ENCODE data around the gene MOV10L1.

The MOV10L1 gene

GRCh38 chr22:50089682-50090411 lies at the start of gene MOV10L1:
TSS of gene MOV10L1 (plus strand) at chr22:50090006. CDS start at chr22:50090089, 83 bp downstream.
- no peak for DNase-seq (ENCODE audit: low read depth in 2 of 3, low spot score in 1 of 3)

- no peak for DNase-seq (ENCODE audit: low read depth in 2 of 3, low spot score in 1 of 3)
These were observed 49.1 kb upstream of the MOV10L1 start for GRCh38 chr22:50040717-50041116.

- no peak for DNase-seq (ENCODE audit: low read depth in 2 of 3, low spot score in 1 of 3)
These were observed 48.3 kb upstream of the MOV10L1 start for GRCh38 chr22:50041361-50042065.

GRCh38 chr22:50044485-50045118 lies 45.2 kb upstream of the MOV10L1 start:
- no peak for DNase-seq (ENCODE audit: low read depth in 2 of 3, low spot score in 1 of 3)

GRCh38 chr22:50045211-50046018 lies 44.4 kb upstream of the MOV10L1 start:
- DNase-seq (ENCODE audit: low read depth in 2 of 3, low spot score in 1 of 3), result no peak

GRCh38 chr22:50046019-50046415 lies 43.8 kb upstream of the MOV10L1 start:
- no peak for DNase-seq (ENCODE audit: low read depth in 2 of 3, low spot score in 1 of 3)

DNA sequence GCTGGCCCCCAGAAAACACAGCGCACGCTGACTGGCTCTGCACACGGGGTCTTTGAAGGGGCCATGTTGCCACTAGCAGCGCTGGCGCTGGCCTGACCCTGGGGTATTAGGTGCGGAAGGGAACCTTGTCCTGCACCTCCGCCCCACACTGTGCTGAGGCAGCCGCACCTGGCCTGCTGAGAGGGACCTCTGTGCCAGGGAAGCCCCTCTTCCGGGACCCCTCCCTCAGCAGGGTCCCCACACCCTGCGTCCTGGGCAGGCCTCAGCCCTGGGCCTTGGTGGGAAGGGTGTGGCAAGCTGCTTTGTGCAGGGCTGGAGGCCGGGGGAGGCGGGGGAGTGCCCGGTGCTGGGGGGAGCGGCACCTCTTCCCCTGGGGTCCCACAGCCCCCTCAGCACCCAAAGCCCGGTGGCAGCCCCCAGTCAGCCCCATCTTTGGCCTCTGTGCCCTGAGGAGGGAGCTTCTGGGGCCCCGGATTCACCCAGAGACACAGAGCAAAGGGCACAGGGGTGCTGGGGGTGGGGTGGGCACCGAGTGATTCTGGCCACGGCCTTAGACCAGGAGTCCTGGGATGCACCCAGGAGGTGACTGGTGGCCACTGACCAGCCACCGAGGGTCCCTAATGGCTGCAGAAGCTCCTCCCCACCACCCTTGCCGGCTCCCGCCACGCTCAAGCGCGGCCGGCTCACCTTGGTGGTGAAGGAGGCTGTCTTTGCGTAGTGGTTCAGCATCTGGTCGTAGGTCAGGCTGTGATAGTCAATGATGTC lies 43.1 kb upstream of the MOV10L1 start:
- no peak for DNase-seq (ENCODE audit: low read depth in 2 of 3, low spot score in 1 of 3)

DNA sequence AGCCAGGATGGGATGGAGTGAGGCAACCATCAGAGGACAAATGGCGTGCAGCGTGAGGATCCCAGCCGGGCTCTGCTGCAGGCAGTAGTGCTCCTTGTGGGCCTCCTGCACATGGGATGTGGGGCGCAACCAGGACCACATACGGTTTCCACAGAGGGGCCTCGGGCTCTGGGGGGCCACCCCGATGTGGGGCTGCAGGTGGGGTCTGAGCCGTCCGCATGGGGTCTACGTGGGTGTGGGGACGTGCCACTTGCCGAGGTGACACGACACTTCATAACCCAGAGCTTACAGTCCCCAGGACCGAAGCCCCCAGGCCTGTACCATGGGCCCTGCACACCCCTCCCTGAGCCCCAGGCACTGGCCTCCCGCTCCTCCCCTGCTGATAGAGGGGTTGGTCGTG lies 42.5 kb upstream of the MOV10L1 start:
- DNase-seq (ENCODE audit: low read depth in 2 of 3, low spot score in 1 of 3), result no peak

DNA sequence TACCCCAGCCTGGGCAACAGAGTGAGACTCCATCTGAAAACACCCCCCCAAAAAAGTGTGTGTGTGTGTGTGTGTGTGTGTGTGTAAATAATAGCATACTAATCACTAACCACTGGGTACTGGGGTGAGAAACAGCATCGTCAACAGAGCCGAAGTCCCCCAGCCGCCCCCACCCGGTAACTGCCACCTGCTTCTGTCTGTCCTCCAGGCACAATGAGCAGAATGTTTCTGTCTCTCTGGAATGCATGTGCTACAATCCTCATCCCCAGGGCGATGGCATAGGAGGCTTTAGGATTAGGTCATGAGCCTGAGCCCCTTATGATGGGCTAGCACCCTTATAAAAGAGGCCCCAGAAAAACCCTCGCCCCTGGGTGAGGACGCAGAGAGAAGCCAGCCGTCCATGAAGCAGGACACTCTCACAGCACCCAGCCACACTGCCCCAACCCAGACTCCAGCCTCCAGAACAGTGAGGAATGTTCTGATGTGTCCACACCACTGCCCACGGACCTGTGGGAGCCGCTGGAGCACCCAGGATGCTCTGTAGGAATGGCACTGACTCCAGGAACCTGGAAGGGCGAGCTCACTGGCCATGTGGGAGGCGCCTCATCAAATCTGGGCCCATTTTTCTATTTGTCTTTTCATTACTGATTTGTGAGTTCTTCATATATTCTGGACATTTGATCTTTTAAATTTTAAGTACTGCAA lies 41.6 kb upstream of the MOV10L1 start:
- no peak for DNase-seq (ENCODE audit: low read depth in 2 of 3, low spot score in 1 of 3)

- DNase-seq (ENCODE audit: low read depth in 2 of 3, low spot score in 1 of 3), result no peak
These were observed 41.0 kb upstream of the MOV10L1 start for GRCh38 chr22:50048836-50049235.

DNA sequence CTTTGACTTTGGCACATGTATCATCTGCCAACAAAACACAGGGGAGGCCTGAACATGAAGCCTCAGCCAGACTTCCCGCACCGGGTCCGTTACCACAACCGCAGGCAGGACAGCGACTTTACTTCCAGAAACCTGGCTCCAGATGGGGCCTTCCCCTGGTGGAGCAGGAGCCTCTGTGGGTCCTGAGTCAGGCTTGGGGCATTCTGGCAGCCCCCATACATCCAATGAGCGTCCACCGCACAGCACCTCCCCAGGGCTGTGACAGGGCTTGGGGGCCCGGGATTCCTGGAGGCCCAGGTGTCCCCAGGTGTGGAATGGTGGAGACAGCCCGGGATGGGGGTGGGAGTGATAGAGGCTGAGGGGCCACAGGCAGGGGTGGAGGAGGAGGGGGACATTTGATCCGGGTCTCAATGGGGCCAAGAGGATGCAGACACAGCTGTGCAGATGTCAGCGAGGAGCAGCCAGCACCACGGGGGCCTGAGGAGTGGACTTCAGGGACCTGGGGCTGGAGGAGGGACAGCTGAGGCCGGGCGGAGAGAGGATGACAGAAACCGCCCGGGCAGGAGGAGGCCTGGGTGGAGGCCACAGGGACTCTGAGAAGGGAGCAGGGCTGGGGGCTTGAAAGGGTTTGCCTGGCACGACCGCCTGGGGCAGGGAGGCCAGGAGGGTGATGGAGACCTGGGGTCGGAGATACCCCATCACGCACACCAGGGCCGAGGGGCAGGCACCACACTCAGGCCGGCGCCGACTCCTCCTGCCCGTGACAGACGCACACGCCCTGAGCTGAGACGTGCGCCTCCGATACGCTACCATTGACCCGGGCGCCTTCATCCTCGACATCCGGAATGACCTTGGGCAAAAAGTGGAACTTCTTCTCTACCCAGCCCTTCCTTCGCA lies 40.3 kb upstream of the MOV10L1 start:
- DNase-seq (ENCODE audit: low read depth in 2 of 3, low spot score in 1 of 3), result no peak

DNA sequence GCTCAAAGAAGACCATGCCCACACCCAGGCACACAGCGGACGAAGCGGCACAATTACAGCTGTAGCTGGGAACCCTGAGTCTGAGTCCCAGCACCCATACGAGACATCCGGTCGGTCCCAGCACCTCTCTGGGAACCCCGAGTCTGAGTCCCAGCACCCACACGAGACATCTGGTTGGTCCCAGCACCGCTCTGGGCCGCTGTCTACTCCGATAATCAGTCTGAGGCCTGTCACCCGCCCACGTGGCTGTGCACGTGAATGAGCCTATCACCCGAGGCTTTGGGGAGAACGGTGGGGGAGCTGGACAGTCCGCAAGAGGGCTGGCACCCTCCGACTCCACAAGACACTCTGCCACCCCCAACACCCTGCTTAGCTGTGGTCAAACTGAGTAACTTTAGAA lies 37.9 kb upstream of the MOV10L1 start:
- DNase-seq (ENCODE audit: low read depth in 2 of 3, low spot score in 1 of 3), result no peak

- DNase-seq (ENCODE audit: low read depth in 2 of 3, low spot score in 1 of 3), result no peak
These were observed 35.9 kb upstream of the MOV10L1 start for GRCh38 chr22:50053861-50054260.

DNA sequence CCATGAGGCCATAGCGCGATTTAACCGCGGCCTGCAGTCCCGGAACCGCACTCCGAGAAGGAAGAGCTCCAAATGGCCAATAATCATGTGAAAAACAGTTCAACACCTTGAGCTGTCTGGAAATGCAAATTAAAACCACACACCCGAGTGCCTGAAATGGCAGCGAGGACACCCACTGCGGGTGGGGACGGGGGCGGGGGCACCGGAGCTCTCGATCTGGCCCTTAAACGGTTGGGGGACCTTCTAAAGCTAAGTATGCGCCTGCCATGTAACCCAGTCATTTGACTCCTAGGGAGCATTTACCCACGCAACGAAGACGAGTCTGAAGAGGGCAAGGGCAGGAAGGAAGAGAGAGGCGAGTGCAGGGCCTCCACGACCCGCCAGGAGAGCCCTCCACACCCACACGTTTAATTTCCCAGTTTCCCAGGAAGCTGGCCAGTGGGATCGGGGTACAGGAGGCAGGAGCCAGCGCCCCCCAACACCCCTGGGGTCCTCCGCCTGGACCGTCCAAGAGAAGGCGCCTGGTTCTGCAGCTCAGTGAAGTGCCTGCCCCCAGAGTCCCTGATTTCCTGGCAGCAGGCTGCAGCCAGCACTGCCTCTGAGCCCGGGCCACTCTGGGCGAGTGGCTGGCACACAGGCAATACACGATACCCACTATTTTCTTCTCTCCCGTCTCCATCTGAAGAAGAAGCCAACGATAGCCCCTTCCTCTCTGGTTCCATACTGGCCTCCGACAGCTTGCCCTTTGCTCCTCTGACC lies 33.4 kb upstream of the MOV10L1 start:
- DNase-seq (ENCODE audit: low read depth in 2 of 3, low spot score in 1 of 3), result no peak

GRCh38 chr22:50057278-50058060 lies 32.3 kb upstream of the MOV10L1 start:
- DNase-seq (ENCODE audit: low read depth in 2 of 3, low spot score in 1 of 3), result no peak

DNA sequence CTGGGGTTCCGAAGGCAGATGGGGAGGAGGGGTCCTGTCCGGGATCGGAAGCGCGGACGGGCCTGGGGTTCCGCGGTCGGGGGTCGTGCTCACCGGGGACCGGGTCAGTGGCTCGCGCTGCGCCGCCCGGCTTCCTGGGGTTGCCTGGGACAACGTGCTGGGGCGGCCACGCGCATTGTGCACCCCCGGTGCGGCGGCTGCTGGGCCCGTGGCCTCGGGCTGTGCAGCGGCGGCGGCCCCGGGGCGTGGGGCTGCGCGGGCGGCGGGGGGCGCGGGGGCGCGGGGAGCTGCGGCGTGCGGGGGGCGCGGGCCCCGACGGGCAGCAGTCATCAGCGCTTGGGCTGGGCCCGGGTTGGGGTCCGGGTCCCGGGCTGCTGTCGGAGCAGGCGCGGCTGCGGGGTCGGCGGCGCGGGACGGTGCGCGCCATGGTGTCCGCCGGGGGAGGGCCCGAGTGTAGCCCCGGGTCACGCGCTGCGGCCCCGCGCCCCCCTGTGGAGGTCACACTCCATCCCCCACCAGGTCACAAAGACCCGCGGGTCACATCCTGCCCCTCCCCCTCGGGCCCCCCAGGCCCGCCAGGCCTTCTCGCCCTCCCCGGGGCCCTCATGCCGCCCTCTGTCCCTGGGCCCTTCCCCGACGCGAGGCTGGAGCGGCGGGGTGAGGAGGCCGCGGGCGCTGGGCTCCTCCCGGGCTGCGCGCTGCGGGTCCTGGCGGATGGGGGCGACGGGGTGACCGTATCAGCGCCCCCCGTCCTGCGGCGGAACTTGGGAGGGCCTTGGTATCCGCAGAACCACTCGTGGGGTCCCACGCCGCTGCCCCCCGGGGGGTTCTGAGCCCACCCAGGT lies 31.5 kb upstream of the MOV10L1 start, which contains the start of gene TTLL8:
Gene TTLL8 (minus strand): TSS at position 238 of the 845 bp plus-strand sequence.
- DNase-seq (ENCODE audit: low read depth in 2 of 3, low spot score in 1 of 3), result no peak
